Loucy (cell line): ENCODE results near the gene MAPK8IP1.

Source experiments
- EZH2phosphoT487 ChIP-seq: fragments of 200-600 bp; IDR thresholded peaks from 2 replicates; pipeline ENCODE4 v1.6.1; 2018; ENCODE audit warnings: antibody characterized with exemption, mild to moderate bottlenecking, moderate library complexity, borderline replicate concordance
- TF ChIP-seq, protein P1 (sequence below): fragments of 200-600 bp; sonication (generic); conservative IDR thresholded peaks from 2 replicates; pipeline ENCODE4 v1.5.1; 2014; ENCODE audit warnings: mild to moderate bottlenecking, antibody characterized with exemption, low read length

DNA sequence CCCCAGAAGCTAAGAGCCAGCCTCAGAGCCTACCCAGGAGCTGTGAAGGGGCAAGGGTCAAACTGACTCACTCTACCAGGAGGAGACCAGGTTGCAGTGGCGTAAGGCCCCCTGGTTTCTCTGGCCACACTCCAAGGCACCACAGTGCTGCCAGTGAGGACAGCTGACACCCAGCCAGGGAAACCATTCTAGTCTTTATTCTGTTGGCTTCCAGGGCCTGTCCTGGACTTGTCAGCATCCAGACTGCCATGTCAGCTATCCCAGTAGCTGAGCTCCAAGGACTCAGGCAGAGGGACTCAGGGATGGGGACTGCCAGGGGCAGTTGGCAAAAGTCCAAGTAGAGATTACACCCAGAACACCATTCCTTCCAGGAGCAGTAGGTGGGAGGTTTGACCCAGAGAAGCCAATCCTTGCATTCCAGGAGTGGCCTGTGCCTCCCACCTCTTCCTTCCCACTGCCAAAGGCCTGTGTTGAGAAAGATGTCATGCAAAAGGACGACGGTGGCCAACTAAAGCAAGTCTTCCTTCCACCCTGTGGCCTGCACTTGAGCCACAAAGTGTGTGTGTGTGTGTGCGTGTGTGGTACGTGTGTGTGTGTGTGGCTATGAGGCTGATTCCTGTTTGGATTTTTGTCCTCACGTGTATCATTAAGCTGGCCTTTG lies 3.6 kb upstream of the MAPK8IP1 start:
- TF ChIP-seq, protein P1, sequence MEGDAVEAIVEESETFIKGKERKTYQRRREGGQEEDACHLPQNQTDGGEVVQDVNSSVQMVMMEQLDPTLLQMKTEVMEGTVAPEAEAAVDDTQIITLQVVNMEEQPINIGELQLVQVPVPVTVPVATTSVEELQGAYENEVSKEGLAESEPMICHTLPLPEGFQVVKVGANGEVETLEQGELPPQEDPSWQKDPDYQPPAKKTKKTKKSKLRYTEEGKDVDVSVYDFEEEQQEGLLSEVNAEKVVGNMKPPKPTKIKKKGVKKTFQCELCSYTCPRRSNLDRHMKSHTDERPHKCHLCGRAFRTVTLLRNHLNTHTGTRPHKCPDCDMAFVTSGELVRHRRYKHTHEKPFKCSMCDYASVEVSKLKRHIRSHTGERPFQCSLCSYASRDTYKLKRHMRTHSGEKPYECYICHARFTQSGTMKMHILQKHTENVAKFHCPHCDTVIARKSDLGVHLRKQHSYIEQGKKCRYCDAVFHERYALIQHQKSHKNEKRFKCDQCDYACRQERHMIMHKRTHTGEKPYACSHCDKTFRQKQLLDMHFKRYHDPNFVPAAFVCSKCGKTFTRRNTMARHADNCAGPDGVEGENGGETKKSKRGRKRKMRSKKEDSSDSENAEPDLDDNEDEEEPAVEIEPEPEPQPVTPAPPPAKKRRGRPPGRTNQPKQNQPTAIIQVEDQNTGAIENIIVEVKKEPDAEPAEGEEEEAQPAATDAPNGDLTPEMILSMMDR: no peak
- no peak for TF ChIP-seq EZH2phosphoT487
